ENCODE measurements around the gene EPHB2.

DNA sequence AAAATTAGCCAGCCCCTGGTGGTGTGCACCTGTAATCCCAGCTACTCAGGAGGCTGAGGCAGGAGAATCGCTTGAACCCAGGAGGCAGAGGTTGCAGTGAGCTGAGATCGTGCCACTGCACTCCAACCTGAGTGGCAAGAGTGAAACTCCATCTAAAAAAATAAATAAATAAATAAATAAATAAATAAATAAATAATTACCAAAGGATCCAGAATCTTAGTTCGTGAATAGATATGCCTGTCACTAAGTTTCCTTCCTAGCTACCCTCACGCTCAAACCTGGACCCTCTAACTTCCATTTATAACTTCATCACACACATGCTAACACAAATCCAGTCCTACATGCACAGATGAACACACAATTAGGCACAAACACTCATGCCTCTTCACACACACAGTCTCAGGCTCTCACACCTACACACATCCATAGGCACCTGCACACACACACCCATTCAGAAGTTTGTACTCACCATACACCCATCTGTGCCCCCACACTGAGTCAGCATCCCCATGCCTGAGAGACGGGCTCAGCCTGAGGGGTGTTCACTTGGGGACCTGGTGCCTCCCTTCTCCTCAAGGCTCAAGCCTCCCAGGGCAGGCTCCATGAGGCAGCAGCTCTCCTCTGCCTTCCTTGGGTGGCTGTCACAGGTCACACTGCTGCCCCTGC lies 200.5 kb downstream of the EPHB2 start:
- TF ChIP-seq, protein P1, sequence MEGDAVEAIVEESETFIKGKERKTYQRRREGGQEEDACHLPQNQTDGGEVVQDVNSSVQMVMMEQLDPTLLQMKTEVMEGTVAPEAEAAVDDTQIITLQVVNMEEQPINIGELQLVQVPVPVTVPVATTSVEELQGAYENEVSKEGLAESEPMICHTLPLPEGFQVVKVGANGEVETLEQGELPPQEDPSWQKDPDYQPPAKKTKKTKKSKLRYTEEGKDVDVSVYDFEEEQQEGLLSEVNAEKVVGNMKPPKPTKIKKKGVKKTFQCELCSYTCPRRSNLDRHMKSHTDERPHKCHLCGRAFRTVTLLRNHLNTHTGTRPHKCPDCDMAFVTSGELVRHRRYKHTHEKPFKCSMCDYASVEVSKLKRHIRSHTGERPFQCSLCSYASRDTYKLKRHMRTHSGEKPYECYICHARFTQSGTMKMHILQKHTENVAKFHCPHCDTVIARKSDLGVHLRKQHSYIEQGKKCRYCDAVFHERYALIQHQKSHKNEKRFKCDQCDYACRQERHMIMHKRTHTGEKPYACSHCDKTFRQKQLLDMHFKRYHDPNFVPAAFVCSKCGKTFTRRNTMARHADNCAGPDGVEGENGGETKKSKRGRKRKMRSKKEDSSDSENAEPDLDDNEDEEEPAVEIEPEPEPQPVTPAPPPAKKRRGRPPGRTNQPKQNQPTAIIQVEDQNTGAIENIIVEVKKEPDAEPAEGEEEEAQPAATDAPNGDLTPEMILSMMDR (IDR thresholded peaks at IDR 0.05), result no peak
- TF ChIP-seq POLR2A (IDR thresholded peaks at IDR 0.05), result no peak
- TF ChIP-seq EP300 (IDR thresholded peaks at IDR 0.05), result no peak

Measured in sigmoid colon (tissue), 4 donors.